SK-N-DZ (cell line): ENCODE measurements around the gene DIO2. TPM values are rescaled to one million over a fixed set of nuclear protein-coding genes. Genes with fewer than 3 reads are reported as not detected.

Source experiments
- DNase-seq: peaks from one replicate; pipeline ENCODE4 v3.0.0-alpha.2; 2015; ENCODE audit warnings: low spot score
- polyA plus RNA-seq, 2 experiments: library from polyadenylated mRNA; depleted of rRNA; stranded (reverse); fragments of >200 nt; gene quantifications; 2 replicates each; pipeline ENCODE4 v1.2.3, GENCODE V29; 2014

DIO2 gene
- 0.05 and 0.22 TPM in 2 replicates for polyA plus RNA-seq (2014; cell fraction: cytosol; rRNA removed)
- 0.56 and 0.91 TPM in 2 replicates for polyA plus RNA-seq (2014; cell fraction: nucleus; rRNA removed)

- peak; percentile 15 for DNase-seq
These were observed at the start of gene DIO2 for GRCh38 chr14:80211153-80212022. DIO2 (minus strand) TSS chr14:80211504; CDS start chr14:80211472, 32 bp downstream.

GRCh38 chr14:80260645-80261044 is 49.3 kb upstream of the DIO2 start:
- DNase-seq = no peak

GRCh38 chr14:80239631-80240030 is 28.3 kb upstream of the DIO2 start:
- DNase-seq = no peak

GRCh38 chr14:80237143-80237542 is 25.8 kb upstream of the DIO2 start:
- DNase-seq = no peak

- DNase-seq = no peak
These were observed 22.3 kb upstream of the DIO2 start for GRCh38 chr14:80233470-80234089.

- no peak for DNase-seq
These were observed 20.4 kb upstream of the DIO2 start for GRCh38 chr14:80231702-80232101.

GRCh38 chr14:80223696-80224465 is 12.6 kb upstream of the DIO2 start:
- DNase-seq = no peak

GRCh38 chr14:80216818-80217217 is 5.5 kb upstream of the DIO2 start:
- no peak for DNase-seq

GRCh38 chr14:80215756-80216581 is 4.7 kb upstream of the DIO2 start:
- DNase-seq = peak; percentile 32

- no peak for DNase-seq
These were observed 3.8 kb upstream of the DIO2 start for GRCh38 chr14:80215081-80215480.

- DNase-seq = no peak
These were observed 2.3 kb upstream of the DIO2 start for GRCh38 chr14:80213602-80214001.

- peak; percentile 7 for DNase-seq
These were observed 706 bp upstream of the DIO2 start for GRCh38 chr14:80212023-80212397.

GRCh38 chr14:80208461-80208860 is 2.8 kb downstream of the DIO2 start:
- DNase-seq = no peak

- no peak for DNase-seq
These were observed 4.8 kb downstream of the DIO2 start for GRCh38 chr14:80206351-80207080.

GRCh38 chr14:80202888-80203562 is 8.3 kb downstream of the DIO2 start:
- DNase-seq = no peak

- DNase-seq = no peak
These were observed 11.2 kb downstream of the DIO2 start for GRCh38 chr14:80200093-80200492.

- DNase-seq = no peak
These were observed 22.7 kb downstream of the DIO2 start for GRCh38 chr14:80188571-80188970.

- DNase-seq = no peak
These were observed 25.0 kb downstream of the DIO2 start for GRCh38 chr14:80186301-80186800.

GRCh38 chr14:80176893-80177292 is 34.4 kb downstream of the DIO2 start:
- no peak for DNase-seq
